ENCODE results near the gene SAP30BP.

Gene SAP30BP

GRCh38 chr17:75639327-75639726, 27.8 kb upstream of the SAP30BP start:
- peak overlapping the region in 1 of 2 donors; percentile 9 for H3K27ac ChIP-seq (ENCODE audit: low read depth in 2 of 2, low read length in 2 of 2)
- no peaks in the 10 kb centered on the region for H3K36me3 ChIP-seq (ENCODE audit: control insufficient read depth in 2 of 2, insufficient read depth in 2 of 2, low read length in 2 of 2)
- no peak overlapping the region for H3K4me3 ChIP-seq (ENCODE audit: low read length in 2 of 2)
- peaks cover 56 to 75% of the 10 kb centered on the region in 2 donors for H3K4me1 ChIP-seq (ENCODE audit: control insufficient read depth in 2 of 2, insufficient read depth in 2 of 2, low read length in 2 of 2)
- no peak overlapping the region for H3K9ac ChIP-seq (ENCODE audit: low read depth in 1 of 2, low read length in 2 of 2)
- H3K27me3 ChIP-seq (ENCODE audit: control insufficient read depth in 2 of 2, insufficient read depth in 2 of 2, low read length in 2 of 2), result no peaks in the 10 kb centered on the region
- no peaks in the 10 kb centered on the region for H3K9me3 ChIP-seq (ENCODE audit: control insufficient read depth in 2 of 2, low read length in 2 of 2)

- no peaks in the 10 kb centered on the region for H3K36me3 ChIP-seq (ENCODE audit: control insufficient read depth in 2 of 2, insufficient read depth in 2 of 2, low read length in 2 of 2)
- H3K9me3 ChIP-seq (ENCODE audit: control insufficient read depth in 2 of 2, low read length in 2 of 2), result no peaks in the 10 kb centered on the region
- no peak overlapping the region for H3K4me3 ChIP-seq (ENCODE audit: low read length in 2 of 2)
- peaks cover 54 to 73% of the 10 kb centered on the region in 2 donors for H3K4me1 ChIP-seq (ENCODE audit: control insufficient read depth in 2 of 2, insufficient read depth in 2 of 2, low read length in 2 of 2)
- H3K9ac ChIP-seq (ENCODE audit: low read depth in 1 of 2, low read length in 2 of 2), result peak overlapping the region; percentile 2 to 19
- no peaks in the 10 kb centered on the region for H3K27me3 ChIP-seq (ENCODE audit: control insufficient read depth in 2 of 2, insufficient read depth in 2 of 2, low read length in 2 of 2)
- peak overlapping the region; percentile 39 to 52 for H3K27ac ChIP-seq (ENCODE audit: low read depth in 2 of 2, low read length in 2 of 2)
Measured at GRCh38 chr17:75639771-75640555, 27.2 kb upstream of the SAP30BP start.

GRCh38 chr17:75640556-75641119, 26.5 kb upstream of the SAP30BP start:
- Histone ChIP-seq H3K36me3 (ENCODE audit: control insufficient read depth in 2 of 2, insufficient read depth in 2 of 2, low read length in 2 of 2) (no peaks in the 10 kb centered on the region), H3K4me1 (ENCODE audit: control insufficient read depth in 2 of 2, insufficient read depth in 2 of 2, low read length in 2 of 2) (peaks cover 52 to 73% of the 10 kb centered on the region in 2 donors), H3K27ac (ENCODE audit: low read depth in 2 of 2, low read length in 2 of 2) (peak overlapping the region in 1 of 2 donors; percentile 52), H3K9ac (ENCODE audit: low read depth in 1 of 2, low read length in 2 of 2) (no peak overlapping the region), H3K9me3 (ENCODE audit: control insufficient read depth in 2 of 2, low read length in 2 of 2) (no peaks in the 10 kb centered on the region), H3K27me3 (ENCODE audit: control insufficient read depth in 2 of 2, insufficient read depth in 2 of 2, low read length in 2 of 2) (no peaks in the 10 kb centered on the region), H3K4me3 (ENCODE audit: low read length in 2 of 2) (no peak overlapping the region)

- peak overlapping the region in 1 of 2 donors; percentile 88 for H3K27ac ChIP-seq (ENCODE audit: low read depth in 2 of 2, low read length in 2 of 2)
- no peaks in the 10 kb centered on the region for H3K27me3 ChIP-seq (ENCODE audit: control insufficient read depth in 2 of 2, insufficient read depth in 2 of 2, low read length in 2 of 2)
- H3K9me3 ChIP-seq (ENCODE audit: control insufficient read depth in 2 of 2, low read length in 2 of 2), result no peaks in the 10 kb centered on the region
- no peak overlapping the region for H3K9ac ChIP-seq (ENCODE audit: low read depth in 1 of 2, low read length in 2 of 2)
- peaks cover 53 to 72% of the 10 kb centered on the region in 2 donors for H3K4me1 ChIP-seq (ENCODE audit: control insufficient read depth in 2 of 2, insufficient read depth in 2 of 2, low read length in 2 of 2)
- H3K36me3 ChIP-seq (ENCODE audit: control insufficient read depth in 2 of 2, insufficient read depth in 2 of 2, low read length in 2 of 2), result no peaks in the 10 kb centered on the region
- no peak overlapping the region for H3K4me3 ChIP-seq (ENCODE audit: low read length in 2 of 2)
Measured at GRCh38 chr17:75641343-75641742, 25.8 kb upstream of the SAP30BP start.

- Histone ChIP-seq H3K4me1 (ENCODE audit: control insufficient read depth in 2 of 2, insufficient read depth in 2 of 2, low read length in 2 of 2) (peaks cover 48 to 70% of the 10 kb centered on the region in 2 donors), H3K36me3 (ENCODE audit: control insufficient read depth in 2 of 2, insufficient read depth in 2 of 2, low read length in 2 of 2) (no peaks in the 10 kb centered on the region), H3K4me3 (ENCODE audit: low read length in 2 of 2) (no peak overlapping the region), H3K9ac (ENCODE audit: low read depth in 1 of 2, low read length in 2 of 2) (peak overlapping the region; percentile 27), H3K9me3 (ENCODE audit: control insufficient read depth in 2 of 2, low read length in 2 of 2) (no peaks in the 10 kb centered on the region), H3K27me3 (ENCODE audit: control insufficient read depth in 2 of 2, insufficient read depth in 2 of 2, low read length in 2 of 2) (no peaks in the 10 kb centered on the region), H3K27ac (ENCODE audit: low read depth in 2 of 2, low read length in 2 of 2) (peak overlapping the region; percentile 74 to 88)
Measured at GRCh38 chr17:75642182-75642783, 24.9 kb upstream of the SAP30BP start.

- Histone ChIP-seq H3K27me3 (ENCODE audit: control insufficient read depth in 2 of 2, insufficient read depth in 2 of 2, low read length in 2 of 2) (no peaks in the 10 kb centered on the region), H3K27ac (ENCODE audit: low read depth in 2 of 2, low read length in 2 of 2) (peak overlapping the region; percentile 74 to 88), H3K36me3 (ENCODE audit: control insufficient read depth in 2 of 2, insufficient read depth in 2 of 2, low read length in 2 of 2) (no peaks in the 10 kb centered on the region), H3K4me1 (ENCODE audit: control insufficient read depth in 2 of 2, insufficient read depth in 2 of 2, low read length in 2 of 2) (peaks cover 45 to 64% of the 10 kb centered on the region in 2 donors), H3K4me3 (ENCODE audit: low read length in 2 of 2) (no peak overlapping the region), H3K9ac (ENCODE audit: low read depth in 1 of 2, low read length in 2 of 2) (peak overlapping the region; percentile 24 to 27), H3K9me3 (ENCODE audit: control insufficient read depth in 2 of 2, low read length in 2 of 2) (no peaks in the 10 kb centered on the region)
Measured at GRCh38 chr17:75642784-75643642, 24.1 kb upstream of the SAP30BP start.

- Histone ChIP-seq H3K4me3 (ENCODE audit: low read length in 2 of 2) (no peak overlapping the region), H3K9me3 (ENCODE audit: control insufficient read depth in 2 of 2, low read length in 2 of 2) (no peaks in the 10 kb centered on the region), H3K27me3 (ENCODE audit: control insufficient read depth in 2 of 2, insufficient read depth in 2 of 2, low read length in 2 of 2) (no peaks in the 10 kb centered on the region), H3K36me3 (ENCODE audit: control insufficient read depth in 2 of 2, insufficient read depth in 2 of 2, low read length in 2 of 2) (no peaks in the 10 kb centered on the region), H3K4me1 (ENCODE audit: control insufficient read depth in 2 of 2, insufficient read depth in 2 of 2, low read length in 2 of 2) (peaks cover 45 to 64% of the 10 kb centered on the region in 2 donors), H3K27ac (ENCODE audit: low read depth in 2 of 2, low read length in 2 of 2) (peak overlapping the region; percentile 74 to 88), H3K9ac (ENCODE audit: low read depth in 1 of 2, low read length in 2 of 2) (peak overlapping the region in 1 of 2 donors; percentile 27)
Measured at GRCh38 chr17:75643643-75644017, 23.5 kb upstream of the SAP30BP start.

- Histone ChIP-seq H3K4me1 (ENCODE audit: control insufficient read depth in 2 of 2, insufficient read depth in 2 of 2, low read length in 2 of 2) (peaks cover 37 to 56% of the 10 kb centered on the region in 2 donors), H3K27ac (ENCODE audit: low read depth in 2 of 2, low read length in 2 of 2) (peak overlapping the region; percentile 98 to 99), H3K36me3 (ENCODE audit: control insufficient read depth in 2 of 2, insufficient read depth in 2 of 2, low read length in 2 of 2) (peaks cover 5 to 14% of the 10 kb centered on the region in 2 donors), H3K9ac (ENCODE audit: low read depth in 1 of 2, low read length in 2 of 2) (peak overlapping the region; percentile 56 to 78), H3K9me3 (ENCODE audit: control insufficient read depth in 2 of 2, low read length in 2 of 2) (no peaks in the 10 kb centered on the region), H3K27me3 (ENCODE audit: control insufficient read depth in 2 of 2, insufficient read depth in 2 of 2, low read length in 2 of 2) (no peaks in the 10 kb centered on the region), H3K4me3 (ENCODE audit: low read length in 2 of 2) (peak overlapping the region; percentile 46 to 47)
Measured at GRCh38 chr17:75645501-75645888, 21.6 kb upstream of the SAP30BP start.

GRCh38 chr17:75645889-75646637, 21.1 kb upstream of the SAP30BP start:
- Histone ChIP-seq H3K4me3 (ENCODE audit: low read length in 2 of 2) (peak overlapping the region; percentile 51 to 59), H3K27ac (ENCODE audit: low read depth in 2 of 2, low read length in 2 of 2) (peak overlapping the region; percentile 98 to 99)

More at GRCh38 chr17:75645889-75646637, 21.1 kb upstream of the SAP30BP start:
- Histone ChIP-seq H3K36me3 (ENCODE audit: control insufficient read depth in 2 of 2, insufficient read depth in 2 of 2, low read length in 2 of 2) (peaks cover 10 to 20% of the 10 kb centered on the region in 2 donors), H3K9ac (ENCODE audit: low read depth in 1 of 2, low read length in 2 of 2) (peak overlapping the region; percentile 57 to 78), H3K27me3 (ENCODE audit: control insufficient read depth in 2 of 2, insufficient read depth in 2 of 2, low read length in 2 of 2) (no peaks in the 10 kb centered on the region), H3K9me3 (ENCODE audit: control insufficient read depth in 2 of 2, low read length in 2 of 2) (no peaks in the 10 kb centered on the region), H3K4me1 (ENCODE audit: control insufficient read depth in 2 of 2, insufficient read depth in 2 of 2, low read length in 2 of 2) (peaks cover 37 to 58% of the 10 kb centered on the region in 2 donors)
